Measurements from ENCODE around the gene SH2D5.

GRCh38 chr1:20775700-20776099, 43.2 kb upstream of the SH2D5 start:
- TF ChIP-seq POLR2A (IDR thresholded peaks at IDR 0.05) (no peak), CTCF (IDR thresholded peaks at IDR 0.05) (no peak), POLR2AphosphoS5 (IDR thresholded peaks at IDR 0.05) (no peak)
